ENCODE results near the gene NANP.

Gene NANP

DNA sequence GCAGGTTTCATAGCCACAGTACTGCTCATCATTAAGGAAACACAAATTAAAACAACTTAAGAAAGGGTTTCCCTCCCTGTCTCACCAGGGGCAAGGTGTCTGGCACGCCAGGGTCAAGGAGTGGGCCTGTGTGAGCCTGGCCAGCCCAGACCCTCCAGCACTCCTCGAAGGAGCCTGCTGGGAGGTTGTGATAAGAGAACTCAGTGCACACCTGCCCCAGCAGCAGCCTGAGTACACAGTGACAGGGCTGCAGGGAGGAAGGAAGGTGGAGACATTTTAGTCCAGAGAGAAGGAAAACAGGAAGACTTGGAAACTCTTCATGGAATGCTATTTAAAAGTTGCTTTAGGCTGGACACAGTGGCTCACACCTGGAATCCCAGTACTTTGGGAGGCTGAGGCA, 52.6 kb downstream of the NANP start:
- DNase-seq (ENCODE audit: low spot score), result no peak

DNA sequence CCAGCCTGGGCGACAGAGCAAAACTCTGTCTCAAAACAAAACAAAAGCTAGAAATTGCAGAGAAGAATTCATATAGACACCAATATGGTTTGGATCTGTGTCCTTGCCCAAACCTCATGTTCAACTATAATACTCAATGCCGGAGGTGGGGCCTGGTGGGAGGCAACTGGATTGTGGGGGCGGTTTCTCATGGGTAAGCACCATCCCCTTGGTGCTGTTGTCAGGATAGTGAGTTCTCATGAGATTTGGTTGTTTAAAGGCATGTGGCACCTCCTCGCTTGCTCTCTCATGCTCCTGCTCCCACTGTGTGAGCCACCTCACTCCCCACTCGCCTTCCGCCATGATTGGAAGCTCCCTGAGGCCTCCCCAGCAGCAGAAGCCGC, 53.7 kb downstream of the NANP start:
- DNase-seq (ENCODE audit: low spot score), result no peak

DNA sequence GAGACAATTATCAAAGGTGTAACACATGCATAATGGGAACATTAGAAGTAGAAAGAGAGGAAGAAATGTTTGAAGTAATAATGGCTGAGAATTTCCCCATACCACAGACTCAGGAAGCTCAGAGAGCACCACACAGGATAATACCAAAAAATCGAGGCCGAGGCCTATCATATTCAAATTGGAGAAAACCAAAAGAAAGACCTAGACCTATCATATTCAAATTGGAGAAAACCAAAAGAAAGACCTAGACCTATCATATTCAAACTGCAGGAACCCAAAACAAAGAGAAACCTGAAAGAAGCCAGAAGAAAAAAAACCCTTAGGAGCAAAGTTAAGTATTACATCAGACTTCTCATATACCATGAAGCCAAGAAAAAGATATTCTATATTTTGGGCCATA, 56.5 kb downstream of the NANP start:
- no peak for DNase-seq (ENCODE audit: low spot score)

DNA sequence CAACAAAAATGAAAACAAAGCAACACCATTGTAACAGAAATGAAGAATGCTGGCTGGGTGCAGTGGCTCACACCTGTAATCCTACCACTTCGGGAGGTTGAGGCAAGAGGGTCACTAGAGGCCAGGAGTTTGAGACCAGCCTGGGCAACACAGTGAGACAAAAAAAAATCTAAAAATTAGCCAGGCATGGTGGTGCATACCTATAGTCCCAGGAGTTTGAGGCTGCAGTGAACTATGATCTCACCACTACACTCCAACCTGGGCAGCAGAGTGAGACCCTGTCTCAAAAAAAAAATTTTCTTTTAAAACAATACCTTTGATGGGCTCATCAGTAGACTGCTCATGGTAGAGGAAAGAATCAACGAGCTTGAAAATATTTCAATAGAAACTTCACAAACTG, 57.0 kb downstream of the NANP start:
- DNase-seq (ENCODE audit: low spot score), result no peak

DNA sequence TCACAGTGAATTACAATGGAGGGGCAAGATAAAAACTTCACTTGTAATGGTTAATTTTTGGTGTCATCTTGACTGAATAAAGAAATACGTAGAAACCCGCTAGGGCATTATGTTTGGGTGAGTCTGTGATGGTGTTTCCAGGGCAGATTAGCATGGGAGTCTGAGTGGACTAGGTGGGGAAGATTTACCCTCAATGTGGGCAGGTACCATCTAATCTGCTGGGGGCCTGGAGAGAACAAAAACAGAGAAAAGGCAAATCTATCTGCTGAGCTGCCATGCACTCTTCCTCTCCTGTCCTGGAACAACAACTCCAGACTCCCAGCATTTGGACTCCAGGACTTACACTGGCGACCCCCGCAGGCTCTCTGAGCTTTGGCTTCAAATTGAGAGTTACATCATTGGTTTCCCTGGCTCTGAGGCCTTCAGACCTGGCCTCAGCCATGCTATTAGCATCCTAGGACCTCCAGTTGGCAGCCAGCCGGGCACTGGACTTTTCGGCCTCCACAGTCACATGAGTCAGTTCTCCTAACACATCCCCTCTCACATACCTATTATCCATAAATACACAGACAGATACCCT, 58.1 kb downstream of the NANP start:
- DNase-seq (ENCODE audit: low spot score), result no peak

DNA sequence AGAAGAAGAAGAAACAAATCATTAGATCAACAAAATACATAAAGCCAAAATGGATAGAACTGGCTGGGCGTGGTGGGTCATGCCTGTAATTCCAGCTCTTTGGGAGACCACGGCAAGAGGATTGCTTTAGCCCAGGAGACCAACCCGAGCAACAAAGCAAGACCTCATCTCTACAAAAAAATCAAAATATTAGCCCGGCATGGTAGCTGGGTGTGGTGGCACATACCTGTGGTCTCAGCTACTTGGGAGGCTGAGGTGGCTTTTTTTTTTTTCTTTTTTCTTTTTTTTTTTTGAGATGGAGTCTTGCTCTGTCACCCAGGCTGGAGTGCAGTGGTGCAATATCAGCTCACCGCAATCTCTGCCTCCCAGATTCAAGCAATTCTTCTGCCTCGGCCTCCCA, 59.9 kb downstream of the NANP start:
- no peak for DNase-seq (ENCODE audit: low spot score)

DNA sequence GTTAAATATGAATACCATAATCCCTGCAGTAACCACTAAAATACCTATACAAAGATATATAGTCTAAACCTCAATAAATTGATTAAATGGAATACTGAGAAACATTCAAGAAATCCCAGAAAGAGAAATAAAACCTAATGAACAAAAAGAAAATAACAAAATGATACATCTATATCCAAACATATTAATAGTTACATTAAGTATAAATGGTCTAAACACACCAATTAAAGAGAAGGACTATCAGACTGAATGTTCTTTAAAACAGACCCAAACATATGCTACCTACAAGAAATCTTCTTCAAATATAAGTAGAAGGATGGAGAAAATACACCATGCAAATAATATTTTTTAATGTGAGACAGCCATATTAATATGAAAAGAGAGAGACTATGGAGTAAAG, 60.5 kb downstream of the NANP start:
- DNase-seq (ENCODE audit: low spot score), result no peak

All from AG08395 (cell line).